HG03064 (cell line): ENCODE results near the gene SLC22A7.
"Not testable (repeated sequence)": the region's sequence is repeated elsewhere in the genome, so short reads cannot be mapped to it uniquely, and the experiment has no call there.

Experiments
- ATAC-seq: cut with Tn5 transposase; IDR thresholded peaks from one replicate; pipeline ENCODE4 v1.9.1; 2021; ENCODE audit warnings: low read depth; ENCODE audit not compliant: unreplicated experiment

SLC22A7 gene

GRCh38 chr6:43298565-43299337 is 691 bp downstream of the SLC22A7 start:
- no peak for ATAC-seq

GRCh38 chr6:43299338-43300293 is 1.6 kb downstream of the SLC22A7 start:
- no peak for ATAC-seq

- no peak for ATAC-seq
These were observed 3.2 kb downstream of the SLC22A7 start for GRCh38 chr6:43301081-43301870.

- no peak for ATAC-seq
These were observed 4.1 kb downstream of the SLC22A7 start for GRCh38 chr6:43302126-43302525.

GRCh38 chr6:43303006-43303405 is 4.9 kb downstream of the SLC22A7 start:
- not testable (repeated sequence) for ATAC-seq

GRCh38 chr6:43303751-43304331 is 5.8 kb downstream of the SLC22A7 start:
- ATAC-seq, result no peak

GRCh38 chr6:43304361-43304760 is 6.3 kb downstream of the SLC22A7 start:
- no peak for ATAC-seq

- no peak for ATAC-seq
These were observed 6.8 kb downstream of the SLC22A7 start for GRCh38 chr6:43304882-43305281.

- no peak for ATAC-seq
These were observed 8.0 kb downstream of the SLC22A7 start for GRCh38 chr6:43306086-43306485.

- ATAC-seq, result no peak
These were observed 9.5 kb downstream of the SLC22A7 start for GRCh38 chr6:43307451-43308100.

GRCh38 chr6:43308101-43308989 is 10.3 kb downstream of the SLC22A7 start, which contains the start of gene CRIP3:
CRIP3 (minus strand) TSS chr6:43308826; CDS start chr6:43308792, 34 bp downstream.
- no peak for ATAC-seq

GRCh38 chr6:43308990-43309477 is 11.0 kb downstream of the SLC22A7 start:
- ATAC-seq, result no peak

GRCh38 chr6:43310134-43310533 is 12.1 kb downstream of the SLC22A7 start:
- no peak for ATAC-seq

GRCh38 chr6:43310624-43311023 is 12.6 kb downstream of the SLC22A7 start:
- ATAC-seq, result no peak

- ATAC-seq, result no peak
These were observed 13.6 kb downstream of the SLC22A7 start for GRCh38 chr6:43311666-43312065.

GRCh38 chr6:43313813-43314212 is 15.8 kb downstream of the SLC22A7 start:
- ATAC-seq, result no peak

- no peak for ATAC-seq
These were observed 20.0 kb downstream of the SLC22A7 start for GRCh38 chr6:43318011-43318410.

- ATAC-seq, result no peak
These were observed 27.8 kb downstream of the SLC22A7 start for GRCh38 chr6:43325876-43326275.

GRCh38 chr6:43328528-43328927 is 30.5 kb downstream of the SLC22A7 start:
- no peak for ATAC-seq
